Dermis microvascular lymphatic vessel endothelial cell (primary cell): Measurements from ENCODE around the gene BRD1. TPM values are rescaled to one million over a fixed set of nuclear protein-coding genes. Genes with fewer than 3 reads are reported as not detected.
A peak's percentile ranks its signal among the peaks of the same experiment; 100 is the strongest.

ENCODE experiments used
- DNase-seq, 2 donors: peaks; one replicate each; pipeline versions ENCODE4 v3.0.0 to v3.0.0-alpha.2; 2010; ENCODE audit warnings: low read depth in 2 of 2
- total RNA-seq: library from RNA; depleted of rRNA; stranded (reverse); fragments of >200 nt; gene quantifications from 2 replicates; pipeline ENCODE4 v1.2.1, GENCODE V29; 2014

The BRD1 gene
- total RNA-seq, 1 donor from 2014 or later, result 16.8 TPM

GRCh38 chr22:49803737-49804375, 23.8 kb downstream of the BRD1 start:
- no peak for DNase-seq

- DNase-seq, result no peak
Measured at GRCh38 chr22:49803134-49803533, 24.5 kb downstream of the BRD1 start.

- DNase-seq, result no peak
Measured at GRCh38 chr22:49801391-49802060, 26.1 kb downstream of the BRD1 start.

DNA sequence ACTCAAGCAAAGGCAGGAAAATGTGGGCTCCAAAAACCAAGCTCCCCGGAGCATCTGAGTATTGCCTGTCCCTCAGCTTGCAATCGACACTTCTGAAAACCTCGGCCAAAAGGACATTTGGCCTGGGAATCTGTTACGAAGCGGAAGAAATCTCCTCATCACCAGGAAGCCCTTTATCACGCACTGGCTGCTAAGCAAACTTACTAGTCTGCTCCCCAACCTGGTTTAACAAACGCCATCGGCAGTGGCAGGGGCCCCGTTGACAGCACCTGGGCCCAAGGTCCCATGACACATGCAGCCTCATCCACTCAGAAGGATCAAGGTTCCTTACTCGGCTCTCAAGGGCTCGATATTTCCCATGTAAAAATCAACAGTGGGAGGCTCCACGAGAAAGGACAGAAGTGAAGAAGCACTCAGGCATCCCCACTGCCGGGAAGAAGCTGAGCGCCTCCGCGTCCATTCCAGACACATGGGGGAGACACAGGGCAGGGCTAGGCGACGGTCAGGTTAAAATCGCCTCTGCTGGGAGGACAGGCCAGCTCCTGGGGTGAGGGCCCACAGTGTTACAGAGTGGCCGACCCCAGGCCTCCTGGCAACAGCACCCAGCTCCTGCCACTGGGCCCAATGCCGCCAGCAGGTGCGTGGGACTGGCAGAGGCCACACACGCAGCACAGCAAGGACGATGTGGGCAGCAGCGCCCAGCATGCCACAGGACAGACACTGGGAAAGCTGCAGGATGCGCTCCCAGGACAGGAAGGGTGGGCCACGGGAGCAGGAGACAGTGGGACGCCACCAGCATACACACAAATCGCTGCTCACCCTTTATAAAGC, 27.1 kb downstream of the BRD1 start:
- no peak for DNase-seq

GRCh38 chr22:49799431-49800075, 28.1 kb downstream of the BRD1 start:
- no peak for DNase-seq

GRCh38 chr22:49798486-49799151, 29.1 kb downstream of the BRD1 start:
- DNase-seq, result no peak

GRCh38 chr22:49797706-49798105, 30.0 kb downstream of the BRD1 start:
- no peak for DNase-seq

DNA sequence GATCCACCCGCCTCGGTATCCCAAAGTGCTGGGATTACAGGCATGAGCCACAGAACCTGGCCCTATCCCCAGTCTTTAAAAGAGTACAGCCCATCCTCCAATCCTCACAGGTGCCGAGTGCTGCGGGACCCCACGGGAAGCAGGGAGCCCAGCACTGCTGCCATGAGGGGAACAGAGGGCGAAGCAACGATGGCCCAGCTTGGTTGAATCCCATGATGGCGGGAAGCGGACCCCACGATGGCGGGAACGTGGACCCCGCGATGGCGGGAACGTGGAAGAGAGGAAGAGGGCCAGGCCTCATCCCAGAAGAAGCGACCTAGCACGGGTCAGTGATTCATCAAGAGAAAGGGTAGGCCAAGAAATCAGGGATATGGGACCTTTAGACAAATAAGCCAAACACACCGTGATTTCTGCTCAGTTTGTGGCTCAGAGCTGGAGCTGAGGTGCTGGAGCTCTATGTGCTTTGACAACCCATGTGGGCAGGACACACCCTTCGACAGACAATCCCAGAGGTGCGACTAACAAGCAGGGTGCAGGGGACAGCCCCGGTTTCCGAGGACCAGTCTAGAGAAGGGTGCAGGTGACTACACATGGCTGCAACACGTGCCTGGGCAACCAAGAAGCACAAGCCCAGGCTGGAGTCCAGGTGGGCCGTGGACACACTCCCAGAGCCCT, 30.9 kb downstream of the BRD1 start:
- no peak for DNase-seq

DNA sequence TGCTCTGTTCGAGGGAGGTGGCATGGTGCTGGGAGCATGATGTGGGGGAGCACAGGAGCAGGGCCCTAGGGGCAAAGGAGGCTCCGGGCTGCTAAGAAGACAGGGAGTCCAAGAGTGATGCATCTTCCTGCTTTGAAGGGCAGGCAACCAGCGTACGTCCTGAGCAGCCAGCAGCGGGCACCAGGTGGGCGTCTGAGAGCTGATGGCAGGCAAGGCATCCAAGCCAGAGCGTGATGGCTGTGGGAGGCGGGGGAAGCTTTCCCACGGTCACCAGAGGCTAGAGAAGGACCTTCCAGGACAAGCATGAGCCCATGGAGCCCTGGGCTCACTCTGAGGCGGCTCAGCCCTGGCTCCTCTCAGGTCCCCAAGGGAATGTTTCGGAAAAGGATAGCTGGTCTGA, 32.2 kb downstream of the BRD1 start:
- DNase-seq, result no peak

- no peak for DNase-seq
Measured at GRCh38 chr22:49793871-49794270, 33.8 kb downstream of the BRD1 start.

GRCh38 chr22:49793296-49793695, 34.4 kb downstream of the BRD1 start:
- DNase-seq, result no peak

- no peak for DNase-seq
Measured at GRCh38 chr22:49792107-49792506, 35.6 kb downstream of the BRD1 start.

GRCh38 chr22:49791682-49792081, 36.0 kb downstream of the BRD1 start:
- DNase-seq, result no peak

- DNase-seq, result no peak
Measured at GRCh38 chr22:49790912-49791311, 36.8 kb downstream of the BRD1 start.

DNA sequence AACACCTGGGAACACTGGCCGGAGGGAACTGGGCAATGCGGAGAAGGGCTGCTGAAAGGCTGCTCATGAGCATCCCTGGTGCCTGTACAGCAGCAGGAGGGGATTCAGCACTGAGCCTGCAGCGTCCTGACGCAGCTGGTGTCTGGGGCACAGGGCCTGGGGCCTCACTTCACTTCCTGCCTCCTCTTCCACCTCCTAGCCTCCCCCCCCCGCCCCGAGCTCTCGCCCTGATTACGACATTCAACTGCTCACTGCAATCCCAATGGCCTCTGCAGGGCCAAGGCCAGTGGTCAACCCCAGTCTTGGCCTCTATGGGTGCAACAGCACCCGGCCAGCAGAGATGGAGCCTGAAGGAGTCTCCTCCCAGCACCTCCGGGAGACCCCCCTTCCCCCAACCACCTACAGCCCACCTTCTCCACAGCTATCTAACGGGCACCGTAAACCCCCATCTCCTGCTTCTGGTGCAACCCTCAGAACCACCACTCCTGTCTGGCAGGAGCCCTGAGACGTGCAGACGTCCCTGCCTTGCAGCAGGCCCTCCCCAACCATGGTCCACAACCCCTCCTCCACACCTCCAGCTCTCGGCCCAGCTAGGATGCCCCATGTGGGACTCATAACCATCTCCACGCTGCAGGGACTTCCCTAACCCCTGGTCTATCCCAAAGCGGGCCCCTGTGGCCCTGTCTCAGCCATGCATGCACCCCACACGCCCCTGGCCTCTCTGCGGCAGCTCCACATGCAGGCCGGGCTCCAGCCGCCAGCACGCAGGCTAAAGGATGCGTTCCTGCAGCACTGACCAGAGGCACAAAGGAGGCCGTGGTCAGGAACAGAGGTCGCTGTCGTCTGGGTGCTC, 38.2 kb downstream of the BRD1 start:
- DNase-seq, result peak in 1 of 2 donors; percentile 34

- peak; percentile 26 to 64 for DNase-seq
Measured at GRCh38 chr22:49788504-49788903, 39.2 kb downstream of the BRD1 start.

DNA sequence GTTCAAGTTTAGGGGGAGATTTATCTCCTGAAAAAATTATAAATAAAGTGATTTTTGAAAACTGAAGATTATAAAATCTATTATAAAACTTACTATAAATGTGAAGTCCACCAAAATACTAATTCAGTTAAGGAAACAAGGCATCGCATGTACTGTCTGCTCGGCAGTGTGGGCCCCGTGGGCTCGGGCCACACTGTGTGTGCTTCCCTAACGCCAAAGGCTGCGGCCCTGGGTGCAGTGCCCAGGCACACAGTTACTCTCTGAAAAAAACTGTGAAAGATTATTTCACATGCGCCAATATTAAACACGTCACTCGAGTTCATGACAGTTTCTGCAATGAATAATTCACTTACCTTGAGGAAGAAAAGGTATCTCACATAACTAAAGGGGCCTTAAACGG, 39.8 kb downstream of the BRD1 start:
- DNase-seq, result no peak

DNA sequence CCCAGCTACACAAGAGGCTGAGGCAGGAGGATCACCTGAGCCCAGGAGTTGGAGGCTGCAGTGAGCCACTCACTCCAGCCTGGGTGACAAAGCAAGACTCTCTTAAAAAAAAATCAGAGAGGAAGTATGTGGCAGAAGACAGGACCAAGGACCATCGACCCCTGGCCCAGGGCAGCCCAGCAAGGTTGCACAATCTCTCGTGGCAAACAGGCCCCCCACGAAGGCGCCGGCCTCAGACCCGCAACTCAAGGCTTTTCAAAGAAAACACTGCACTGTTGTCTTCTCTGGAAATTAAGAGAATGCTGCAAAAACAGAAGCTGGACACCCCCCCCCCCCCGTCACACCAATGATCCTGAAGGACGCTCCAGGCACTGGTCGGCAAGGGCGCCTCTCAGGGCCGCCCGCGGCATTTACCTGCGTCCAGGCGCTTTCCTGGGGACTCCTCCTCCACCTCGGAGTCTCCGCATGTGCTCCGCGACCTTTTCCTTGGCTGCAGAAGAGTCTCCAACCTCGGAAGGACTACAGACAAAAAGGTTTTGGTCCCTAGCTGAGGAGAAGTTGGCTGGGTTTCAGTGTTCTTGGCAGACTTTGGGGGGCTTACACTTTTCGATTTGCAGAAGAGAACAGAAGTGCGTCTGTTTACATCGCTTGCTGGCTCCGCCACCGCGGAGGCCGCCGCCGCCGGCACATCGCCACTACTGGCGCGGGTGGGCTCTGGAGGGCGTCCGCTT, 40.5 kb downstream of the BRD1 start:
- no peak for DNase-seq

GRCh38 chr22:49785841-49786471, 41.7 kb downstream of the BRD1 start:
- peak in 1 of 2 donors; percentile 22 for DNase-seq
